ENCODE measurements around the gene PDE8B.

Gene PDE8B

DNA sequence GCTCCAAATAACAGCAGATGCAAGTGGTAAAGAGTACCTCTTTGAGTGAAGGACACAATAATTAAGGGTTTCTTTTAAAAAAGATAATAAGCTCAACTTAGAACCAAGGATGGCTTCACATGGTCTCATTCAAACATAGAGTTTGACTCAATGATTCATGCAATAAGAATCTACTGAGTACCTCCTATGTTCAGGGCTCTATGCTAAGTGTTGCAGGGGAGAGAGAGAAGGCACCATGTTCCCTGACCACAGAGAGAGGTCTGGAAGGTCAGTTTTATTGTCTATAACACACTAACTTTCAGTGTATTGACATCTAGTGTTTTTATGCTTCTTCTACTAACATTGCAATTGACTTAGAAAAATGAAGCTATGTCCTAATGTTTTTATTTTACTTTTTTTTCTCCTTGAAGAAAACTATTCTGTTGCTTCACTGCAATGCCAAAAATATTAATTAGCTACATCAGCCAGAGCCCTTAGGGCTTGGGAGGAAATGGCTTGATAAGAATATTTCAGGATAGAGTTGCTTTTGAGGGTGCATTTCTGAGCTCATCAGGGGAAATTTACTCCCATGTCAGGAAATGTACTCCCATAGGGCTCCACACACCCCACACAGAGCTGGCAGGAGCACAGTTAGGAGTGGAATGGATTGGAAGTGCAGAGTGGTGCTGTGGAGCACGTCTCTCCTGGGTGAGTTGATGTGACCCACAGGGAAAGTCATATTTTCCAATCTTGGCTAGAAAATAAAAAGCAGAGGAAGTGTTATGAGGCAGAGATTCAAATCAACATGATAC is 106.6 kb downstream of the PDE8B start:
- no peak for DNase-seq (ENCODE audit: low read depth)
- H3K4me3 ChIP-seq (ENCODE audit: low read depth, low read length), result no peak overlapping the region
- TF ChIP-seq, protein P1, sequence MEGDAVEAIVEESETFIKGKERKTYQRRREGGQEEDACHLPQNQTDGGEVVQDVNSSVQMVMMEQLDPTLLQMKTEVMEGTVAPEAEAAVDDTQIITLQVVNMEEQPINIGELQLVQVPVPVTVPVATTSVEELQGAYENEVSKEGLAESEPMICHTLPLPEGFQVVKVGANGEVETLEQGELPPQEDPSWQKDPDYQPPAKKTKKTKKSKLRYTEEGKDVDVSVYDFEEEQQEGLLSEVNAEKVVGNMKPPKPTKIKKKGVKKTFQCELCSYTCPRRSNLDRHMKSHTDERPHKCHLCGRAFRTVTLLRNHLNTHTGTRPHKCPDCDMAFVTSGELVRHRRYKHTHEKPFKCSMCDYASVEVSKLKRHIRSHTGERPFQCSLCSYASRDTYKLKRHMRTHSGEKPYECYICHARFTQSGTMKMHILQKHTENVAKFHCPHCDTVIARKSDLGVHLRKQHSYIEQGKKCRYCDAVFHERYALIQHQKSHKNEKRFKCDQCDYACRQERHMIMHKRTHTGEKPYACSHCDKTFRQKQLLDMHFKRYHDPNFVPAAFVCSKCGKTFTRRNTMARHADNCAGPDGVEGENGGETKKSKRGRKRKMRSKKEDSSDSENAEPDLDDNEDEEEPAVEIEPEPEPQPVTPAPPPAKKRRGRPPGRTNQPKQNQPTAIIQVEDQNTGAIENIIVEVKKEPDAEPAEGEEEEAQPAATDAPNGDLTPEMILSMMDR (IDR thresholded peaks at IDR 0.05; ENCODE audit: control insufficient read depth, extremely low read depth, insufficient read depth), result no peak

DNA sequence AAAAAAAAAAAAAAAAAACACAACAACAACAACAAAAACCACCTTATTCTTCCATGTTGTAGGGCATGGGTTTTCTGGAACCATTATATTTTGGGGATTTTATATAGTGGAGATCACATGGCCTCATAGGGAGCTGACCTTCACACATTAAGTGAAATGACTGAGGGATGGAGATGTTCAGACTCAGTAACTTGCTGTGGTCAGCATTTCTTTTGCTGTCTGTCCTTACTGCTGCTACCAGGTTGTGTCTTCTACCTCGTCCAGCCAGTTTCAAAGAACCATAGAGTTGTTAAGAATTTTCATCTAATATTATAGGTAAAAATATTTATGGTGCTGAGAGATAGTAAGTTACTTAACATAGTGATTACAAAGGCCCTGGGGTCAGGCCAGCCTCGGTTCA is 107.6 kb downstream of the PDE8B start:
- no peak overlapping the region for H3K4me3 ChIP-seq (ENCODE audit: low read depth, low read length)
- no peak for DNase-seq (ENCODE audit: low read depth)
- TF ChIP-seq, protein P1 (IDR thresholded peaks at IDR 0.05; ENCODE audit: control insufficient read depth, extremely low read depth, insufficient read depth), result no peak

GRCh38 chr5:77319117-77319804 is 108.8 kb downstream of the PDE8B start:
- TF ChIP-seq, protein P1 (IDR thresholded peaks at IDR 0.05; ENCODE audit: control insufficient read depth, extremely low read depth, insufficient read depth), result no peak
- DNase-seq (ENCODE audit: low read depth), result no peak
- H3K4me3 ChIP-seq (ENCODE audit: low read depth, low read length), result no peak overlapping the region

DNA sequence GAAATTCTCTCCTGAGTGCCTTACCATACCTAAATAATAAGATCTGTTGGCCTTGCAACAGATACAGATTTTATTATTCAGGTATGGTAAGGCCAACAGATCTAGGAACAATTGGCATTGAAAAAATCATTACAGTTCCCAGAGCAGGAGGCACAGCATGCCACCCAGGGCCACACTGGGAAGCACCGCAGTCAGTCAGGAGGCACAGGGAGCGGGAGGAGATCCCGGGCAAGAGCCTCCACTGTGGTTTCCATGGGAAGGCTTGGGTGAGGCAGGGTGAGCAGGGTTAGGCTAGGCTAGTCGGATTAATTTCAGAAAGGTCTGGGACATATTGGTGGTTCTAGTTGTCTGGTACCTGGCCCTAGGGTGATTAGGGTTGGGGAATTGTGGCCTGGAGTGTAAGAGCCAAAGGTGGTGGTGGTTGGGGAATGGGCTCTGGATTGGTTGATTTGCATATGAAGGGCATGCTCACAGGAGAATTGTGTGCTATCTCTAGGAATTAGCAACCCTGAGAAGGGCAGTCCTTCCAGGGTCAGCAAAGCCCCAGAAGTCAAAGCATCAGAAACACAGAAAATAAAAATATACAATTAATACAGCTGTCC is 111.4 kb downstream of the PDE8B start:
- no peak overlapping the region for H3K4me3 ChIP-seq (ENCODE audit: low read depth, low read length)
- TF ChIP-seq, protein P1 (IDR thresholded peaks at IDR 0.05; ENCODE audit: control insufficient read depth, extremely low read depth, insufficient read depth), result no peak
- DNase-seq (ENCODE audit: low read depth), result no peak

GRCh38 chr5:77322406-77322805 is 111.9 kb downstream of the PDE8B start:
- DNase-seq (ENCODE audit: low read depth), result no peak
- TF ChIP-seq, protein P1 (IDR thresholded peaks at IDR 0.05; ENCODE audit: control insufficient read depth, extremely low read depth, insufficient read depth), result no peak
- no peak overlapping the region for H3K4me3 ChIP-seq (ENCODE audit: low read depth, low read length)

DNA sequence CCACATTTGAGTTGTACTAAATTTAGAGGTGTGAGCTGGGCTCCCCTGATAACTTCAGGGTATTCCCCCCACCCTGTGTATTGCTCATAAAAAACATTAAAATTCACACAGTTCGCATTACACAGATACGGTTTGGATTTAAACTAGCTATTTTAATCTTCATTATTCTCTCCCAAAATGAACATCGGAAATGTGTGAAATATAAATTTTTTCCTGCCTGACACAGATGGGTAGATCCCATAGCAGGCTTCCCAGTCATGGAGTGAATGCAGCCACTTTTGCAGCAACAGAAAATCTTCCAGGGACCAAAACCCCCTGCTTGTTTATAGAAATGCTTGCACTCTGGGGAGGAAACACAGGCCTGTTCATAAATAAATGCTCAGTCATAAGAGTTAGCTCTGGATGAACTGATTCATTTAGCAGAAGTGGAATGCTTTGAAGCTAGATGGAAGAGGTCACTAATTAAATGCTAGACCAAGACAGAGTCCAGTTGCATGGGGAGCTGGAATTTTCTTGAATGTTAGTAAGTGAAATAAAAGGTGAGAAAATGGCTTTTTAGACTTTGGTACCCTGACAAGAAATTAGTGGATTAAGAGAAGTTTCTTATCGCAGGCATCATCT is 115.6 kb downstream of the PDE8B start:
- TF ChIP-seq, protein P1 (IDR thresholded peaks at IDR 0.05; ENCODE audit: control insufficient read depth, extremely low read depth, insufficient read depth), result no peak
- no peak for DNase-seq (ENCODE audit: low read depth)
- H3K4me3 ChIP-seq (ENCODE audit: low read depth, low read length), result no peak overlapping the region

Data from LNCaP clone FGC (cell line).